Transverse colon (tissue), 4 donors: ENCODE measurements around the gene RAD52. TPM values are rescaled to one million over a fixed set of nuclear protein-coding genes. Genes with fewer than 3 reads are reported as not detected.

ENCODE experiments used
- DNase-seq: peaks from one replicate; pipeline ENCODE4 v3.0.0-alpha.2; 2019
- H3K27ac ChIP-seq, 4 donors: fragments of 200-600 bp; sonication (generic); 2 replicates each; pipeline ENCODE4 v1.5.1; 2016 to 2018; ENCODE audit warnings: inconsistent platforms in 4 of 4
- H3K27me3 ChIP-seq: fragments of 200-600 bp; sonication (generic); 2 replicates; pipeline ENCODE4 v1.5.1; 2017; ENCODE audit warnings: inconsistent platforms
- H3K36me3 ChIP-seq, 4 donors: fragments of 200-600 bp; sonication (generic); 2 replicates each; pipeline ENCODE4 v1.5.1; 2017 to 2019; ENCODE audit warnings: inconsistent platforms in 4 of 4
- H3K4me1 ChIP-seq, 4 donors: fragments of 200-600 bp; sonication (generic); 2 replicates each; pipeline ENCODE4 v1.5.1; 2017 to 2020; ENCODE audit warnings: inconsistent platforms in 4 of 4
- H3K4me3 ChIP-seq, 4 donors: fragments of 200-600 bp; sonication (generic); 1 replicate in 1 of 4; 2 replicates in 3 of 4; pipeline versions ENCODE4 v1.5.1 to v1.6.1; 2017 to 2019; ENCODE audit warnings: inconsistent platforms in 4 of 4
- H3K9me3 ChIP-seq, 2 donors: fragments of 200-600 bp; sonication (generic); 2 replicates each; pipeline ENCODE4 v1.5.1; 2017 to 2019; ENCODE audit warnings: inconsistent platforms in 2 of 2
- EP300 ChIP-seq: sonication (generic); formaldehyde crosslinking; IDR thresholded peaks from one replicate; pipeline ENCODE4 v1.6.1; 2017; ENCODE audit warnings: antibody characterized with exemption, low read depth
- POLR2A ChIP-seq: fragments of 450-650 bp; IDR thresholded peaks from one replicate; pipeline ENCODE4 v1.6.1; 2016; ENCODE audit warnings: antibody characterized with exemption, mild to moderate bottlenecking, moderate library complexity
- POLR2AphosphoS5 ChIP-seq, 3 donors: sonication (generic); formaldehyde crosslinking; IDR thresholded peaks; one replicate each; pipeline ENCODE4 v1.6.1; 2016; ENCODE audit warnings: antibody characterized with exemption in 3 of 3
- WGBS, 2 donors: methylation state at CpG; one replicate each; pipeline ENCODE4 v1.1.5; 2018; ENCODE audit warnings: low coverage in 1 of 2; 5-methylcytosine and 5-hydroxymethylcytosine counted together
- in situ Hi-C, 4 donors: fragments of 200-750 bp; cut with MboI; loops; one replicate each; pipeline versions ENCODE4 v1.15.0 to v1.15.1; 2017; ENCODE audit warnings: low sequenced_read_pairs in 3 of 4, low pct_ligation_motif_present in 1 of 4, low pct_unique_long_range_greater_than_20kb in 1 of 4
- intact Hi-C: fragments of 100-400 bp; cut with DNase I; formaldehyde crosslinking; loops from one replicate; pipeline ENCODE4 v1.15.1; 2023; ENCODE audit warnings: low total_unique reads
- total RNA-seq, 4 donors: library from RNA; depleted of rRNA; stranded (reverse); fragments of >200 nt; gene quantifications; one replicate each; pipeline ENCODE4 v1.1.0, GENCODE V29; 2016
- TF ChIP-seq, protein P1 (sequence below), 5 experiments: fragments of 200-600 bp in 3 of 5; fragments of 450-650 bp in 2 of 5; sonication (generic) in 3 of 5; IDR thresholded peaks; 1 replicate in 2 of 5; 2 replicates in 3 of 5; pipeline ENCODE4 v1.5.1; 2016 to 2017; ENCODE audit warnings: antibody characterized with exemption in 5 of 5, inconsistent platforms in 3 of 5, mild to moderate bottlenecking in 2 of 5, moderate library complexity in 1 of 5

The RAD52 gene
- total RNA-seq, 4 donors from 2014 or later: 12.7 to 84.2 (median 31.4) TPM

DNA sequence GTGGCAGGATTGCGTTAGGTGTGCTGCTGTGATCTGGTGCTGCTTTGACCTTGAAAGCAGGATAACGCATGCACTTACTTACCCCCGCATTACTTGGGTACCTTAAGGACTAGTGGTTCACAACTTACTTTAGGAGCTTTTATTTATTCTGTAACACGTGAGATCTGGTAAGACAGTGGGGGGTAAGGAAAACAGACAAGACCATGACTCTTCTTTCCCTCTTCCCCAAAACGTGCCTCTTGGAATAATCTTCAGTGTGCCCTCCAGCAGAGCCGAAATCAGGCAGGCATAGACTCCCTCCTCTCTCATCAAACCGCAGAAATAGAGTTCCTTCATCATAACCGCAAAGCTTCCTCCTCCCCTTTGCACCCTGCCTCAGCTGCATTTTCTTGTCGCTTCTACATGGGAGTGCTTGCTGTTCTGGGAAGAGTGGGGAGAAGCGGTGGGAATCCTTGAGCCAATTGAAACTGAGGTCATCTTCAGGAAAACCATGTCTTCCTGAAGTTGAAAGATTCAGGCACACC, 43.4 kb downstream of the RAD52 start:
- TF ChIP-seq EP300 (no peak), POLR2A (no peak), POLR2AphosphoS5 (IDR thresholded peaks at IDR 0.05) (no peak)
- TF ChIP-seq, protein P1, sequence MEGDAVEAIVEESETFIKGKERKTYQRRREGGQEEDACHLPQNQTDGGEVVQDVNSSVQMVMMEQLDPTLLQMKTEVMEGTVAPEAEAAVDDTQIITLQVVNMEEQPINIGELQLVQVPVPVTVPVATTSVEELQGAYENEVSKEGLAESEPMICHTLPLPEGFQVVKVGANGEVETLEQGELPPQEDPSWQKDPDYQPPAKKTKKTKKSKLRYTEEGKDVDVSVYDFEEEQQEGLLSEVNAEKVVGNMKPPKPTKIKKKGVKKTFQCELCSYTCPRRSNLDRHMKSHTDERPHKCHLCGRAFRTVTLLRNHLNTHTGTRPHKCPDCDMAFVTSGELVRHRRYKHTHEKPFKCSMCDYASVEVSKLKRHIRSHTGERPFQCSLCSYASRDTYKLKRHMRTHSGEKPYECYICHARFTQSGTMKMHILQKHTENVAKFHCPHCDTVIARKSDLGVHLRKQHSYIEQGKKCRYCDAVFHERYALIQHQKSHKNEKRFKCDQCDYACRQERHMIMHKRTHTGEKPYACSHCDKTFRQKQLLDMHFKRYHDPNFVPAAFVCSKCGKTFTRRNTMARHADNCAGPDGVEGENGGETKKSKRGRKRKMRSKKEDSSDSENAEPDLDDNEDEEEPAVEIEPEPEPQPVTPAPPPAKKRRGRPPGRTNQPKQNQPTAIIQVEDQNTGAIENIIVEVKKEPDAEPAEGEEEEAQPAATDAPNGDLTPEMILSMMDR (IDR thresholded peaks at IDR 0.05): no peak
- H3K36me3 ChIP-seq: peaks cover 0 to 42% (median 18%) of the 10 kb centered on the region in 4 donors
- no peaks in the 10 kb centered on the region for H3K27me3 ChIP-seq
- H3K4me1 ChIP-seq: no peaks in the 10 kb centered on the region
- H3K4me3 ChIP-seq: no peak overlapping the region
- DNase-seq: no peak
- intact Hi-C loops: no loop called here
- H3K9me3 ChIP-seq: no peaks in the 10 kb centered on the region
- H3K27ac ChIP-seq: no peak overlapping the region
- WGBS, 2 donors: 76 to 88% methylated on average over 7 to 10 of the region's 10 CpGs
- in situ Hi-C loops: no loop called here

DNA sequence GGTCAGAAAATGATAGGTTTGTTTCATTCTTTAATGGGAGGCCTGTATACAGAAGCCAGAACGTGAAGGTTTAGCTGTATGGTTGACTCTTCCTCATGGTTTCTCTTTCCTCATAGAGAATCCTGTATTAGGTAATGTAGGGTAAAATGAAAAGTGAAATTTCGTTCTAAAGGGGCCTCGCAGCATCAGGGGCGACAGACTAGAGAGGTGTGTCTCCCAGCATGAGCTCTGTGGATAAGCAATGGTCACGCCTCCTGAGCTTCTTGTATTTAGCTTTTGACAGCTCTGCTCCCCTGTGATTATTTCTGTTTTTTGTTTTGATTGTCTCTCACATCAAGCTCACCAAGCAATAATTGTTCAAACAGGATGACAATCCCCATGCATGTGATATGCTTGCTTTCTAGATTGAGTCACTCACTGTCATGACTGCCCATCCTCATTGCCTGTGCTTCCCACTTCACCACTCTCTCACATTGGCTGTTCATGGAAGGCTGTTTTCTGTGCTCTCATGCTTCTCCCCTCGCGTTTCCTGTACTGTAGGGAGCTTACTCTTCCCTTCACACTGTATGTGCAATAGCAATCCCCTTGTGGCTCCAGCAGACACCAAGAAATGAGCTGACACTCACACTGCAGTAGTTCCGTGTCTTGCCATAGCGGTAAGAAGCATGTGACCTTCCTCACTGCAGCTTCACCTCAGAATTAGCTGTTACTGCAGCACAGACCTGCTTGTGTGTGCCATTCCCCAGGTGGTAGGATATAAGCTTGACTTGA, 44.0 kb downstream of the RAD52 start:
- 85 to 92% methylated on average over 4 to 9 of the region's 9 CpGs for WGBS, 2 donors
- H3K9me3 ChIP-seq: no peaks in the 10 kb centered on the region
- peaks cover 0 to 48% (median 21%) of the 10 kb centered on the region in 4 donors for H3K36me3 ChIP-seq
- H3K4me1 ChIP-seq: no peaks in the 10 kb centered on the region
- intact Hi-C loops (no loop called here), in situ Hi-C loops (no loop called here)
- no peak overlapping the region for H3K27ac ChIP-seq
- TF ChIP-seq POLR2AphosphoS5 (IDR thresholded peaks at IDR 0.05): no peak
- no peak for TF ChIP-seq EP300
- TF ChIP-seq POLR2A: no peak
- TF ChIP-seq, protein P1 (IDR thresholded peaks at IDR 0.05): no peak
- no peaks in the 10 kb centered on the region for H3K27me3 ChIP-seq
- no peak for DNase-seq
- no peak overlapping the region for H3K4me3 ChIP-seq

DNA sequence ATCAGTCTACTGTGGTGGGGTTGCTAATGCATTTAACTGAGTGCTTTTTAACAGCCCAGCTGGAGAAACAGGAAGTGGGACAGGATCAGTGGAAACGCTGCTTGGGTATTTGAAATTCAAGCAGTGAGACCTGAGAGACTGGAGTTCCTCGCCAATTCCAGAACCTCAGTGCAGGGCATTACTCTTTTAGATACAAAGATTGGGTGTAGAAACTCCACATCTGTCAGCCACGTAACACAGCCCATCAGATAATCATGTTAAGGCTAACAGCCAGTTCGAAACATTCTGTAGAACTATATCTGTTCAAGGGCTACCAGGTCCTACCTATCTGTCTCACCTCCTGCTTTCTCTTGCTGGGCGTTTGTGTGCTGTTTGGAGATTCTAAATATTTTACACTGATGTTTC, 45.5 kb downstream of the RAD52 start:
- Histone ChIP-seq H3K36me3 (peaks cover 0 to 59% (median 20%) of the 10 kb centered on the region in 4 donors), H3K27me3 (no peaks in the 10 kb centered on the region)
- TF ChIP-seq EP300: no peak
- TF ChIP-seq POLR2AphosphoS5 (IDR thresholded peaks at IDR 0.05): no peak
- TF ChIP-seq POLR2A: no peak
- TF ChIP-seq, protein P1 (IDR thresholded peaks at IDR 0.05): no peak

DNA sequence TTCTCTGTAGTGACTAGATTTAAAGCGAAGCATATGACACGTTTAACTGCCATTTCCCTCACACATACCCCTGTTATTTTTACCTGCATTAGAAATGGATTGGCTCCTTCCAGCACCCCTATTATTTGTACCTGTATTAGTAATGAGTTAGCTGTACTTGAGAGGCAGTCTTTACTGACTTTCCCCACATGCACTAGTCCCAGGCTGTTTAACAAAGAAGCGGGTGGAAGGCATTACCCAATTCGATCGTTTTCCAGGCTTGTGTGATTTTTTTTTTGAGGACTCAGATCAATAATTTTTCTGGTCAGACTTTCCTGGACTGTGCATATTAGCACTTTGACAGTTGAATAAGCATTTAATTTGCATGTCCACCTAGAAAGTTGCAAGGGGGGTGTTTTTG, 46.4 kb downstream of the RAD52 start:
- intact Hi-C loops: no loop called here

More for the DNA sequence above, 45.5 kb downstream of the RAD52 start:
- H3K4me1 ChIP-seq: no peaks in the 10 kb centered on the region
- WGBS, 2 donors: 81 to 82% methylated on average over 3 to 5 of the region's 5 CpGs
- DNase-seq: no peak
- intact Hi-C loops (no loop called here), in situ Hi-C loops (no loop called here)
- no peak overlapping the region for H3K27ac ChIP-seq
- H3K4me3 ChIP-seq: no peak overlapping the region
- no peaks in the 10 kb centered on the region for H3K9me3 ChIP-seq

More for the DNA sequence above, 46.4 kb downstream of the RAD52 start:
- Histone ChIP-seq H3K27ac (no peak overlapping the region), H3K9me3 (no peaks in the 10 kb centered on the region), H3K4me1 (no peaks in the 10 kb centered on the region), H3K27me3 (no peaks in the 10 kb centered on the region), H3K4me3 (no peak overlapping the region), H3K36me3 (peaks cover 0 to 55% (median 15%) of the 10 kb centered on the region in 4 donors)
- in situ Hi-C loops: no loop called here
- TF ChIP-seq EP300: no peak
- TF ChIP-seq, protein P1 (IDR thresholded peaks at IDR 0.05): no peak
- no peak for TF ChIP-seq POLR2A
- TF ChIP-seq POLR2AphosphoS5 (IDR thresholded peaks at IDR 0.05): no peak
- no peak for DNase-seq
- 83 to 86% methylated on average over 5 of the region's 5 CpGs for WGBS, 2 donors
